Inferior parietal cortex (tissue), 1 donor: ENCODE data around the gene LRP10.
A peak's percentile ranks its signal among the peaks of the same experiment; 100 is the strongest.
"Not testable (repeated sequence)": the region's sequence is repeated elsewhere in the genome, so short reads cannot be mapped to it uniquely, and the experiment has no call there.

Experiments
- DNase-seq: peaks from one replicate; pipeline ENCODE4 v3.0.0-alpha.2; 2016; ENCODE audit errors: extremely low spot score

LRP10 gene

GRCh38 chr14:22887260-22887989 is 15.9 kb downstream of the LRP10 start:
- DNase-seq, result no peak

- no peak for DNase-seq
Observed at GRCh38 chr14:22887990-22888378, 16.4 kb downstream of the LRP10 start.

- DNase-seq, result no peak
Observed at GRCh38 chr14:22888662-22889061, 17.1 kb downstream of the LRP10 start.

GRCh38 chr14:22890416-22890815 is 18.9 kb downstream of the LRP10 start:
- no peak for DNase-seq

- DNase-seq, result no peak
Observed at GRCh38 chr14:22892488-22892887, 20.9 kb downstream of the LRP10 start.

- DNase-seq, result no peak
Observed at GRCh38 chr14:22893706-22894105, 22.2 kb downstream of the LRP10 start.

GRCh38 chr14:22895402-22895801 is 23.9 kb downstream of the LRP10 start:
- DNase-seq, result no peak

GRCh38 chr14:22896356-22896755 is 24.8 kb downstream of the LRP10 start:
- no peak for DNase-seq

- DNase-seq, result no peak
Observed at GRCh38 chr14:22896760-22897159, 25.2 kb downstream of the LRP10 start.

GRCh38 chr14:22897357-22897756 is 25.8 kb downstream of the LRP10 start:
- no peak for DNase-seq

- no peak for DNase-seq
Observed at GRCh38 chr14:22898302-22899090, 27.0 kb downstream of the LRP10 start.

- peak; percentile 70 for DNase-seq
Observed at GRCh38 chr14:22900081-22900799, 28.7 kb downstream of the LRP10 start.

- no peak for DNase-seq
Observed at GRCh38 chr14:22901799-22902198, 30.3 kb downstream of the LRP10 start.

GRCh38 chr14:22903742-22904087 is 32.2 kb downstream of the LRP10 start:
- no peak for DNase-seq

GRCh38 chr14:22905627-22906026 is 34.1 kb downstream of the LRP10 start:
- DNase-seq, result no peak

- no peak for DNase-seq
Observed at GRCh38 chr14:22906073-22906472, 34.5 kb downstream of the LRP10 start.

GRCh38 chr14:22907429-22907828 is 35.9 kb downstream of the LRP10 start:
- DNase-seq, result no peak

GRCh38 chr14:22908601-22909000 is 37.1 kb downstream of the LRP10 start:
- no peak for DNase-seq

- DNase-seq, result no peak
Observed at GRCh38 chr14:22910916-22911315, 39.4 kb downstream of the LRP10 start.

- DNase-seq, result not testable (repeated sequence)
Observed at GRCh38 chr14:22914836-22915235, 43.3 kb downstream of the LRP10 start.

GRCh38 chr14:22915886-22916521 is 44.5 kb downstream of the LRP10 start:
- DNase-seq, result no peak
